GM10847 (cell line): ENCODE measurements around the gene UEVLD.

Source experiments
- POLR2A ChIP-seq: IDR thresholded peaks from 2 replicates; pipeline ENCODE4 v1.6.1; 2011; ENCODE audit not compliant: insufficient read length; ENCODE audit errors: extremely low read depth

UEVLD gene

GRCh38 chr11:18536209-18536608 is 52.3 kb downstream of the UEVLD start:
- TF ChIP-seq POLR2A: no peak

GRCh38 chr11:18534245-18534644 is 54.3 kb downstream of the UEVLD start:
- TF ChIP-seq POLR2A: no peak

- no peak for TF ChIP-seq POLR2A
Observed at GRCh38 chr11:18533365-18533764, 55.2 kb downstream of the UEVLD start.

- TF ChIP-seq POLR2A: no peak
Observed at GRCh38 chr11:18527512-18527911, 61.0 kb downstream of the UEVLD start.

GRCh38 chr11:18526521-18527296 is 61.8 kb downstream of the UEVLD start, which contains the start of gene TSG101:
TSS of gene TSG101 (minus strand) at chr11:18526942. CDS start at chr11:18526816, 126 bp downstream.
- peak; percentile 92 for TF ChIP-seq POLR2A

- TF ChIP-seq POLR2A: no peak
Observed at GRCh38 chr11:18526130-18526520, 62.4 kb downstream of the UEVLD start.

- TF ChIP-seq POLR2A: no peak
Observed at GRCh38 chr11:18524248-18524647, 64.3 kb downstream of the UEVLD start.

- TF ChIP-seq POLR2A: no peak
Observed at GRCh38 chr11:18523084-18523483, 65.5 kb downstream of the UEVLD start.

- no peak for TF ChIP-seq POLR2A
Observed at GRCh38 chr11:18522388-18522787, 66.1 kb downstream of the UEVLD start.

- TF ChIP-seq POLR2A: no peak
Observed at GRCh38 chr11:18521122-18521521, 67.4 kb downstream of the UEVLD start.

- TF ChIP-seq POLR2A: no peak
Observed at GRCh38 chr11:18502352-18502751, 86.2 kb downstream of the UEVLD start.

GRCh38 chr11:18501629-18502028 is 86.9 kb downstream of the UEVLD start:
- no peak for TF ChIP-seq POLR2A

GRCh38 chr11:18498039-18498438 is 90.5 kb downstream of the UEVLD start:
- no peak for TF ChIP-seq POLR2A

GRCh38 chr11:18495703-18496102 is 92.8 kb downstream of the UEVLD start:
- TF ChIP-seq POLR2A: no peak

GRCh38 chr11:18495271-18495670 is 93.3 kb downstream of the UEVLD start:
- no peak for TF ChIP-seq POLR2A

- TF ChIP-seq POLR2A: no peak
Observed at GRCh38 chr11:18493310-18493709, 95.2 kb downstream of the UEVLD start.

- TF ChIP-seq POLR2A: no peak
Observed at GRCh38 chr11:18492888-18493287, 95.6 kb downstream of the UEVLD start.
